ENCODE measurements around the gene CCP110. TPM values are rescaled to one million over a fixed set of nuclear protein-coding genes. Genes with fewer than 3 reads are reported as not detected.

The CCP110 gene
- total and polyA plus RNA-seq, 2 of the 13 experiments (the other 11 are each of a cell fraction or from before 2014, with no cell fraction given) = 10.0 to 11.1 TPM

- TF ChIP-seq, protein P1, sequence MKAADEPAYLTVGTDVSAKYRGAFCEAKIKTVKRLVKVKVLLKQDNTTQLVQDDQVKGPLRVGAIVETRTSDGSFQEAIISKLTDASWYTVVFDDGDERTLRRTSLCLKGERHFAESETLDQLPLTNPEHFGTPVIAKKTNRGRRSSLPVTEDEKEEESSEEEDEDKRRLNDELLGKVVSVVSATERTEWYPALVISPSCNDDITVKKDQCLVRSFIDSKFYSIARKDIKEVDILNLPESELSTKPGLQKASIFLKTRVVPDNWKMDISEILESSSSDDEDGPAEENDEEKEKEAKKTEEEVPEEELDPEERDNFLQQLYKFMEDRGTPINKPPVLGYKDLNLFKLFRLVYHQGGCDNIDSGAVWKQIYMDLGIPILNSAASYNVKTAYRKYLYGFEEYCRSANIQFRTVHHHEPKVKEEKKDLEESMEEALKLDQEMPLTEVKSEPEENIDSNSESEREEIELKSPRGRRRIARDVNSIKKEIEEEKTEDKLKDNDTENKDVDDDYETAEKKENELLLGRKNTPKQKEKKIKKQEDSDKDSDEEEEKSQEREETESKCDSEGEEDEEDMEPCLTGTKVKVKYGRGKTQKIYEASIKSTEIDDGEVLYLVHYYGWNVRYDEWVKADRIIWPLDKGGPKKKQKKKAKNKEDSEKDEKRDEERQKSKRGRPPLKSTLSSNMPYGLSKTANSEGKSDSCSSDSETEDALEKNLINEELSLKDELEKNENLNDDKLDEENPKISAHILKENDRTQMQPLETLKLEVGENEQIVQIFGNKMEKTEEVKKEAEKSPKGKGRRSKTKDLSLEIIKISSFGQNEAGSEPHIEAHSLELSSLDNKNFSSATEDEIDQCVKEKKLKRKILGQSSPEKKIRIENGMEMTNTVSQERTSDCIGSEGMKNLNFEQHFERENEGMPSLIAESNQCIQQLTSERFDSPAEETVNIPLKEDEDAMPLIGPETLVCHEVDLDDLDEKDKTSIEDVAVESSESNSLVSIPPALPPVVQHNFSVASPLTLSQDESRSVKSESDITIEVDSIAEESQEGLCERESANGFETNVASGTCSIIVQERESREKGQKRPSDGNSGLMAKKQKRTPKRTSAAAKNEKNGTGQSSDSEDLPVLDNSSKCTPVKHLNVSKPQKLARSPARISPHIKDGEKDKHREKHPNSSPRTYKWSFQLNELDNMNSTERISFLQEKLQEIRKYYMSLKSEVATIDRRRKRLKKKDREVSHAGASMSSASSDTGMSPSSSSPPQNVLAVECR (CRISPR knock-in tag; IDR thresholded peaks at IDR 0.05; ENCODE audit: borderline replicate concordance) = no peak
- TF ChIP-seq ZNF24 (IDR thresholded peaks at IDR 0.05) = no peak
- no peak for TF ChIP-seq ZNF724P (CRISPR knock-in tag; IDR thresholded peaks at IDR 0.05; ENCODE audit: borderline replicate concordance)
- TF ChIP-seq ZMYM3 (CRISPR knock-in tag; IDR thresholded peaks at IDR 0.05) = no peak
- TF ChIP-seq ZNF574 (CRISPR knock-in tag; IDR thresholded peaks at IDR 0.05) = no peak
- TF ChIP-seq ZNF431 (CRISPR knock-in tag; IDR thresholded peaks at IDR 0.05; ENCODE audit: borderline replicate concordance, low read depth) = no peak
- TF ChIP-seq, protein P2, sequence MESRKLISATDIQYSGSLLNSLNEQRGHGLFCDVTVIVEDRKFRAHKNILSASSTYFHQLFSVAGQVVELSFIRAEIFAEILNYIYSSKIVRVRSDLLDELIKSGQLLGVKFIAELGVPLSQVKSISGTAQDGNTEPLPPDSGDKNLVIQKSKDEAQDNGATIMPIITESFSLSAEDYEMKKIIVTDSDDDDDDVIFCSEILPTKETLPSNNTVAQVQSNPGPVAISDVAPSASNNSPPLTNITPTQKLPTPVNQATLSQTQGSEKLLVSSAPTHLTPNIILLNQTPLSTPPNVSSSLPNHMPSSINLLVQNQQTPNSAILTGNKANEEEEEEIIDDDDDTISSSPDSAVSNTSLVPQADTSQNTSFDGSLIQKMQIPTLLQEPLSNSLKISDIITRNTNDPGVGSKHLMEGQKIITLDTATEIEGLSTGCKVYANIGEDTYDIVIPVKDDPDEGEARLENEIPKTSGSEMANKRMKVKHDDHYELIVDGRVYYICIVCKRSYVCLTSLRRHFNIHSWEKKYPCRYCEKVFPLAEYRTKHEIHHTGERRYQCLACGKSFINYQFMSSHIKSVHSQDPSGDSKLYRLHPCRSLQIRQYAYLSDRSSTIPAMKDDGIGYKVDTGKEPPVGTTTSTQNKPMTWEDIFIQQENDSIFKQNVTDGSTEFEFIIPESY (CRISPR knock-in tag; IDR thresholded peaks at IDR 0.05) = no peak
- TF ChIP-seq ZBTB34 (CRISPR knock-in tag; IDR thresholded peaks at IDR 0.05) = no peak
- TF ChIP-seq, protein P3, sequence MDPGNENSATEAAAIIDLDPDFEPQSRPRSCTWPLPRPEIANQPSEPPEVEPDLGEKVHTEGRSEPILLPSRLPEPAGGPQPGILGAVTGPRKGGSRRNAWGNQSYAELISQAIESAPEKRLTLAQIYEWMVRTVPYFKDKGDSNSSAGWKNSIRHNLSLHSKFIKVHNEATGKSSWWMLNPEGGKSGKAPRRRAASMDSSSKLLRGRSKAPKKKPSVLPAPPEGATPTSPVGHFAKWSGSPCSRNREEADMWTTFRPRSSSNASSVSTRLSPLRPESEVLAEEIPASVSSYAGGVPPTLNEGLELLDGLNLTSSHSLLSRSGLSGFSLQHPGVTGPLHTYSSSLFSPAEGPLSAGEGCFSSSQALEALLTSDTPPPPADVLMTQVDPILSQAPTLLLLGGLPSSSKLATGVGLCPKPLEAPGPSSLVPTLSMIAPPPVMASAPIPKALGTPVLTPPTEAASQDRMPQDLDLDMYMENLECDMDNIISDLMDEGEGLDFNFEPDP (CRISPR knock-in tag; conservative IDR thresholded peaks at IDR 0.05) = no peak
- peak; percentile 12; the same call in 1 of the 2 replicates for TF ChIP-seq THAP11 (CRISPR knock-in tag; IDR thresholded peaks at IDR 0.05)
- TF ChIP-seq CAMTA2 (CRISPR knock-in tag; IDR thresholded peaks at IDR 0.05; ENCODE audit: borderline replicate concordance) = no peak; the same call in 1 of the 2 replicates
- TF ChIP-seq ZNF660 (CRISPR knock-in tag; IDR thresholded peaks at IDR 0.05; ENCODE audit: borderline replicate concordance, low read depth) = no peak
- no peak for TF ChIP-seq SMAD1 (CRISPR knock-in tag; IDR thresholded peaks at IDR 0.05; ENCODE audit: borderline replicate concordance, low read depth)
- no peak for TF ChIP-seq PPARG (CRISPR knock-in tag; conservative IDR thresholded peaks at IDR 0.05)
- TF ChIP-seq ZNF670 (CRISPR knock-in tag; IDR thresholded peaks at IDR 0.05; ENCODE audit: borderline replicate concordance) = no peak
- 0 out of 2 replicates have a peak, but pooled peaks have one; percentile 33 for TF ChIP-seq RBAK (CRISPR knock-in tag; IDR thresholded peaks at IDR 0.05)
These were observed 77.6 kb downstream of the CCP110 start (continued) for GRCh38 chr16:19601083-19601976.
